ENCODE results near the gene ACTL10.
A peak's percentile ranks its signal among the peaks of the same experiment; 100 is the strongest.

ACTL10 gene

GRCh38 chr20:33663161-33664084, 3.3 kb upstream of the ACTL10 start:
- peaks cover 37 to 39% of the 10 kb centered on the region in 2 donors for H3K4me1 ChIP-seq (ENCODE audit: control insufficient read depth in 2 of 2, insufficient read depth in 2 of 2, low read length in 2 of 2)
- peaks cover 2 to 7% of the 10 kb centered on the region in 2 donors for H3K36me3 ChIP-seq (ENCODE audit: control insufficient read depth in 2 of 2, insufficient read depth in 2 of 2, low read length in 2 of 2)
- peak overlapping the region; percentile 55 to 84 for H3K4me3 ChIP-seq (ENCODE audit: low read length in 2 of 2)
- peak overlapping the region; percentile 72 to 93 for H3K27ac ChIP-seq (ENCODE audit: low read depth in 2 of 2, low read length in 2 of 2)
- H3K27me3 ChIP-seq (ENCODE audit: control insufficient read depth in 2 of 2, insufficient read depth in 2 of 2, low read length in 2 of 2) = no peaks in the 10 kb centered on the region
- no peaks in the 10 kb centered on the region for H3K9me3 ChIP-seq (ENCODE audit: control insufficient read depth in 2 of 2, low read length in 2 of 2)
- H3K9ac ChIP-seq (ENCODE audit: low read depth in 1 of 2, low read length in 2 of 2) = peak overlapping the region; percentile 73 to 93

DNA sequence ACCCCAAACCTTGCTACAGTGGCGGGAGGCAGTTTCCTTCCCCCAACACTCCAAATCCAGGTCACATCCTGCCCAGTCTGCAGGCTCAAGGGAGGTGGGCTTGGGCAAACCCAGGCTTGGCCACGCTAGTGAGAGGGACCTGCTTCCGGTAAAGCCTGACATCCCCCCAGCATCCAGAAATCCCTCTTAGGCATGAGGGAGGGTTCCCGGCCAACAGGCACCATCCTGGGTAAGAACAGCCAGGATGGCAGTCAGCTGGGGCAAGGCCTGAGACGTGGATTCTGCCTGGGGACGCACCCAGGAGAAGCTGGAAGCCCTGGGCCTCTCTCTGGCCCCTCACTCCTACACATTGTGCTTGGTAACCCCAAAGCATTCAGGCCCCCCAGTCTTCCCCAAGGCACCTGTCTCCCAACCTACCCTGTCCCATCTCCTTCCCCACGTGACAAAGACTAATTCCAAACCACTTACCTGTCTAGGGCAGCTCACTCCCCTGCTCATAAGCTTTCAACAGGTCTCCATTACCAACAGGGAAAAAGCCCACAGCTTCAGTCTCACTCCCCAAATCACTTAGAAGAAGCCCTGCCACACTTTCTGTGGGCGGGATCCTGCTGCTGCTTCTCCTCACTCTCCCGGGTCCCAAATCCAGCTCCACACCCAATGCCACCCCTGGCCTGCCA, 2.5 kb upstream of the ACTL10 start:
- H3K9me3 ChIP-seq (ENCODE audit: control insufficient read depth in 2 of 2, low read length in 2 of 2) = no peaks in the 10 kb centered on the region
- H3K27ac ChIP-seq (ENCODE audit: low read depth in 2 of 2, low read length in 2 of 2) = peak overlapping the region; percentile 72 to 93
- H3K4me3 ChIP-seq (ENCODE audit: low read length in 2 of 2) = peak overlapping the region; percentile 55 to 84
- peaks cover 37 to 39% of the 10 kb centered on the region in 2 donors for H3K4me1 ChIP-seq (ENCODE audit: control insufficient read depth in 2 of 2, insufficient read depth in 2 of 2, low read length in 2 of 2)
- H3K9ac ChIP-seq (ENCODE audit: low read depth in 1 of 2, low read length in 2 of 2) = peak overlapping the region; percentile 73 to 93
- peaks cover 5 to 9% of the 10 kb centered on the region in 2 donors for H3K36me3 ChIP-seq (ENCODE audit: control insufficient read depth in 2 of 2, insufficient read depth in 2 of 2, low read length in 2 of 2)
- H3K27me3 ChIP-seq (ENCODE audit: control insufficient read depth in 2 of 2, insufficient read depth in 2 of 2, low read length in 2 of 2) = no peaks in the 10 kb centered on the region

GRCh38 chr20:33664762-33665144, 2.0 kb upstream of the ACTL10 start:
- H3K27me3 ChIP-seq (ENCODE audit: control insufficient read depth in 2 of 2, insufficient read depth in 2 of 2, low read length in 2 of 2) = no peaks in the 10 kb centered on the region
- no peak overlapping the region for H3K4me3 ChIP-seq (ENCODE audit: low read length in 2 of 2)
- peaks cover 37 to 39% of the 10 kb centered on the region in 2 donors for H3K4me1 ChIP-seq (ENCODE audit: control insufficient read depth in 2 of 2, insufficient read depth in 2 of 2, low read length in 2 of 2)
- peak overlapping the region in 1 of 2 donors; percentile 93 for H3K27ac ChIP-seq (ENCODE audit: low read depth in 2 of 2, low read length in 2 of 2)
- H3K9me3 ChIP-seq (ENCODE audit: control insufficient read depth in 2 of 2, low read length in 2 of 2) = no peaks in the 10 kb centered on the region
- H3K36me3 ChIP-seq (ENCODE audit: control insufficient read depth in 2 of 2, insufficient read depth in 2 of 2, low read length in 2 of 2) = peaks cover 7 to 11% of the 10 kb centered on the region in 2 donors
- no peak overlapping the region for H3K9ac ChIP-seq (ENCODE audit: low read depth in 1 of 2, low read length in 2 of 2)

DNA sequence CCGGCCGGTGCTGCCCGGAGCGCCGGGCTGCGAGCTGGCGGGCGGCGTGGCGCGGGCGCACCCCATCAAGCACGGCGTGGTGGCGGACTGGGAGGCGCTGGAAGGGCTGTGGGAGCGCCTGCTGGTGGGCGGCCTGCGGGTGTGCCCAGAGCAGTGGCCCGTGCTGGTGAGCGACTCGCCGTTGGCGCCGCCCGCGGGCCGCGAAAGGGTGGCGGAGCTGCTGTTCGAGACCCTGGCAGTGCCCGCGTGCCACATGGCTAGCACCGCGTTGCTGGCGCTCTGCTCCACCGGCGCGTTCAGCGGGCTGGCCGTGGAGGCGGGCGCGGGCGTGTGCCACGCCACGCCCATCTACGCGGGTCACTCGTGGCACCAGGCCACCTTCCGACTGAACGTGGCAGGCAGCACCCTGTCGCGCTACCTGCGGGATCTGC, 517 bp downstream of the ACTL10 start:
- Histone ChIP-seq H3K27me3 (ENCODE audit: control insufficient read depth in 2 of 2, insufficient read depth in 2 of 2, low read length in 2 of 2) (no peaks in the 10 kb centered on the region), H3K27ac (ENCODE audit: low read depth in 2 of 2, low read length in 2 of 2) (peak overlapping the region; percentile 94 to 95), H3K9ac (ENCODE audit: low read depth in 1 of 2, low read length in 2 of 2) (peak overlapping the region; percentile 70 to 80), H3K36me3 (ENCODE audit: control insufficient read depth in 2 of 2, insufficient read depth in 2 of 2, low read length in 2 of 2) (peaks cover 13 to 20% of the 10 kb centered on the region in 2 donors), H3K4me3 (ENCODE audit: low read length in 2 of 2) (peak overlapping the region; percentile 70 to 74), H3K4me1 (ENCODE audit: control insufficient read depth in 2 of 2, insufficient read depth in 2 of 2, low read length in 2 of 2) (peaks cover 37 to 39% of the 10 kb centered on the region in 2 donors), H3K9me3 (ENCODE audit: control insufficient read depth in 2 of 2, low read length in 2 of 2) (no peaks in the 10 kb centered on the region)

GRCh38 chr20:33667676-33668465, 1.1 kb downstream of the ACTL10 start:
- H3K4me1 ChIP-seq (ENCODE audit: control insufficient read depth in 2 of 2, insufficient read depth in 2 of 2, low read length in 2 of 2) = peaks cover 39 to 42% of the 10 kb centered on the region in 2 donors
- H3K27me3 ChIP-seq (ENCODE audit: control insufficient read depth in 2 of 2, insufficient read depth in 2 of 2, low read length in 2 of 2) = no peaks in the 10 kb centered on the region
- peak overlapping the region; percentile 94 to 95 for H3K27ac ChIP-seq (ENCODE audit: low read depth in 2 of 2, low read length in 2 of 2)
- H3K4me3 ChIP-seq (ENCODE audit: low read length in 2 of 2) = peak overlapping the region; percentile 70 to 74
- no peaks in the 10 kb centered on the region for H3K9me3 ChIP-seq (ENCODE audit: control insufficient read depth in 2 of 2, low read length in 2 of 2)
- H3K36me3 ChIP-seq (ENCODE audit: control insufficient read depth in 2 of 2, insufficient read depth in 2 of 2, low read length in 2 of 2) = peaks cover 13 to 20% of the 10 kb centered on the region in 2 donors
- H3K9ac ChIP-seq (ENCODE audit: low read depth in 1 of 2, low read length in 2 of 2) = peak overlapping the region; percentile 70 to 80

GRCh38 chr20:33668466-33669155, 1.9 kb downstream of the ACTL10 start:
- Histone ChIP-seq H3K27ac (ENCODE audit: low read depth in 2 of 2, low read length in 2 of 2) (peak overlapping the region in 1 of 2 donors; percentile 95), H3K9me3 (ENCODE audit: control insufficient read depth in 2 of 2, low read length in 2 of 2) (no peaks in the 10 kb centered on the region), H3K4me1 (ENCODE audit: control insufficient read depth in 2 of 2, insufficient read depth in 2 of 2, low read length in 2 of 2) (peaks cover 41 to 45% of the 10 kb centered on the region in 2 donors), H3K36me3 (ENCODE audit: control insufficient read depth in 2 of 2, insufficient read depth in 2 of 2, low read length in 2 of 2) (peaks cover 13 to 20% of the 10 kb centered on the region in 2 donors), H3K4me3 (ENCODE audit: low read length in 2 of 2) (peak overlapping the region; percentile 70 to 74), H3K9ac (ENCODE audit: low read depth in 1 of 2, low read length in 2 of 2) (no peak overlapping the region), H3K27me3 (ENCODE audit: control insufficient read depth in 2 of 2, insufficient read depth in 2 of 2, low read length in 2 of 2) (no peaks in the 10 kb centered on the region)

GRCh38 chr20:33669224-33669623, 2.5 kb downstream of the ACTL10 start:
- H3K9me3 ChIP-seq (ENCODE audit: control insufficient read depth in 2 of 2, low read length in 2 of 2) = no peaks in the 10 kb centered on the region
- no peak overlapping the region for H3K27ac ChIP-seq (ENCODE audit: low read depth in 2 of 2, low read length in 2 of 2)
- H3K36me3 ChIP-seq (ENCODE audit: control insufficient read depth in 2 of 2, insufficient read depth in 2 of 2, low read length in 2 of 2) = peaks cover 13 to 20% of the 10 kb centered on the region in 2 donors
- no peak overlapping the region for H3K9ac ChIP-seq (ENCODE audit: low read depth in 1 of 2, low read length in 2 of 2)
- H3K4me1 ChIP-seq (ENCODE audit: control insufficient read depth in 2 of 2, insufficient read depth in 2 of 2, low read length in 2 of 2) = peaks cover 38 to 40% of the 10 kb centered on the region in 2 donors
- no peak overlapping the region for H3K4me3 ChIP-seq (ENCODE audit: low read length in 2 of 2)
- no peaks in the 10 kb centered on the region for H3K27me3 ChIP-seq (ENCODE audit: control insufficient read depth in 2 of 2, insufficient read depth in 2 of 2, low read length in 2 of 2)

GRCh38 chr20:33669873-33670640, 3.3 kb downstream of the ACTL10 start:
- Histone ChIP-seq H3K4me3 (ENCODE audit: low read length in 2 of 2) (no peak overlapping the region), H3K4me1 (ENCODE audit: control insufficient read depth in 2 of 2, insufficient read depth in 2 of 2, low read length in 2 of 2) (peaks cover 41 to 44% of the 10 kb centered on the region in 2 donors), H3K27me3 (ENCODE audit: control insufficient read depth in 2 of 2, insufficient read depth in 2 of 2, low read length in 2 of 2) (no peaks in the 10 kb centered on the region), H3K9me3 (ENCODE audit: control insufficient read depth in 2 of 2, low read length in 2 of 2) (no peaks in the 10 kb centered on the region), H3K9ac (ENCODE audit: low read depth in 1 of 2, low read length in 2 of 2) (no peak overlapping the region), H3K36me3 (ENCODE audit: control insufficient read depth in 2 of 2, insufficient read depth in 2 of 2, low read length in 2 of 2) (peaks cover 13 to 20% of the 10 kb centered on the region in 2 donors), H3K27ac (ENCODE audit: low read depth in 2 of 2, low read length in 2 of 2) (no peak overlapping the region)
